IPS-20b (cell line): ENCODE results near the gene FMN1.

ENCODE experiments used
- H3K27ac ChIP-seq: one replicate; pipeline ENCODE4 v1.5.1; 2013; ENCODE audit warnings: low read length
- H3K27me3 ChIP-seq: 2 replicates; pipeline ENCODE4 v1.6.1; 2013; ENCODE audit warnings: mild to moderate bottlenecking, low read length, inconsistent platforms; ENCODE audit not compliant: insufficient read depth
- H3K36me3 ChIP-seq: 2 replicates; pipeline ENCODE4 v1.6.1; 2013; ENCODE audit warnings: low read depth, mild to moderate bottlenecking, inconsistent platforms, low read length, moderate library complexity; ENCODE audit not compliant: insufficient read depth
- H3K4me1 ChIP-seq: 2 replicates; pipeline ENCODE4 v1.6.1; 2013; ENCODE audit warnings: mild to moderate bottlenecking, control low read depth, inconsistent platforms, low read length, moderate library complexity; ENCODE audit not compliant: insufficient read depth
- H3K4me3 ChIP-seq: 2 replicates; pipeline ENCODE4 v1.5.1; 2013; ENCODE audit warnings: mild to moderate bottlenecking, low read length, inconsistent platforms
- H3K9ac ChIP-seq: 2 replicates; pipeline ENCODE4 v1.6.1; 2013; ENCODE audit warnings: low read depth, mild to moderate bottlenecking, inconsistent platforms, low read length, moderate library complexity
- H3K9me3 ChIP-seq: 2 replicates; pipeline ENCODE4 v1.6.1; 2013; ENCODE audit warnings: mild to moderate bottlenecking, low read depth, low read length, inconsistent platforms; ENCODE audit not compliant: insufficient read depth

FMN1 gene

DNA sequence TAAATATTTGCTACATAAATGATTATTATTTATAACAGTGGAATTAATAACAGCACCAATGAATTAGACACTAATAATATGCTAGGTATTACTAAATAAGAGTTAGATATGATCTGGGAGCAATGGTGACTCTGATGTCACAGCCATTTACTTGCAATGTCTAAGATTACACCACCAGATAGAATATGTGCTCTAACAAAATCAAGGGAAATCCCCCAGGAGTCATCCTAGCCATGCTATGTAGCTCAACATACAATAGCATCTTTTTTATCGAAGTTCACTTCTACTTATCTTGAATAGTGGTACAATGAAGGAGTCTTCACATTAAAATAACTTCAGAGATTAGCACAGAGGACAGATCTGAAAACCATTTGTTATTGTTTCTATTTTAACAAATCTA lies 154.0 kb downstream of the FMN1 start:
- Histone ChIP-seq H3K27ac (no peak overlapping the region), H3K36me3 (no peaks in the 10 kb centered on the region), H3K4me3 (no peak overlapping the region), H3K4me1 (no peaks in the 10 kb centered on the region), H3K27me3 (no peaks in the 10 kb centered on the region), H3K9ac (no peak overlapping the region), H3K9me3 (peaks cover 14% of the 10 kb centered on the region)

GRCh38 chr15:33034588-33034987 lies 159.9 kb downstream of the FMN1 start:
- Histone ChIP-seq H3K27me3 (no peaks in the 10 kb centered on the region), H3K9ac (no peak overlapping the region), H3K4me1 (no peaks in the 10 kb centered on the region), H3K4me3 (no peak overlapping the region), H3K9me3 (no peaks in the 10 kb centered on the region), H3K36me3 (no peaks in the 10 kb centered on the region), H3K27ac (no peak overlapping the region)

DNA sequence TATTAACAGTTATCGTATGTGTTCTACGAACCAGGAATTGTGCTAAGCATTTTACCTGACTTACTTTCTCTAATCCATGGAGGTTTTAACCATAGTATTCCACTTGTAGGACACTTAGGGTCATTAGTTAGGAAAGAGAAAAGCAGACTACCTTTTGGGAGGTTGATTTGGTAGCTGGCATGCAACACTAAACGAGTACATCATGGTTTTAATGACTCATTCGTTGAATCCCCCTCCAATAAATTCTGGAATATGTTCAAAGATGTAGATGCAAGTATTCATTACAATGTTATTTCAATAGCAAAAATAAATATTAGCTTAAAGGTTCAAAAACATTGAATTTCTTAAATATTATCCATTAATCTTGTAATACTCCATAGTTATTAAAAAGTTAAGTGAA lies 162.5 kb downstream of the FMN1 start:
- no peaks in the 10 kb centered on the region for H3K4me1 ChIP-seq
- H3K27ac ChIP-seq: no peak overlapping the region
- no peaks in the 10 kb centered on the region for H3K36me3 ChIP-seq

GRCh38 chr15:33031324-33031821 lies 163.1 kb downstream of the FMN1 start:
- Histone ChIP-seq H3K36me3 (no peaks in the 10 kb centered on the region), H3K9ac (no peak overlapping the region), H3K4me3 (no peak overlapping the region), H3K9me3 (no peaks in the 10 kb centered on the region), H3K27me3 (no peaks in the 10 kb centered on the region), H3K4me1 (no peaks in the 10 kb centered on the region), H3K27ac (no peak overlapping the region)

More for the DNA sequence above, 162.5 kb downstream of the FMN1 start:
- Histone ChIP-seq H3K27me3 (no peaks in the 10 kb centered on the region), H3K9me3 (no peaks in the 10 kb centered on the region), H3K4me3 (no peak overlapping the region), H3K9ac (no peak overlapping the region)

- no peaks in the 10 kb centered on the region for H3K36me3 ChIP-seq
- H3K27me3 ChIP-seq: no peaks in the 10 kb centered on the region
- no peaks in the 10 kb centered on the region for H3K4me1 ChIP-seq
- no peak overlapping the region for H3K9ac ChIP-seq
- no peaks in the 10 kb centered on the region for H3K9me3 ChIP-seq
- no peak overlapping the region for H3K4me3 ChIP-seq
- H3K27ac ChIP-seq: no peak overlapping the region
These were observed 164.2 kb downstream of the FMN1 start for GRCh38 chr15:33030315-33030714.

GRCh38 chr15:33029109-33029652 lies 165.3 kb downstream of the FMN1 start:
- Histone ChIP-seq H3K27ac (no peak overlapping the region), H3K4me1 (no peaks in the 10 kb centered on the region), H3K4me3 (no peak overlapping the region), H3K9me3 (no peaks in the 10 kb centered on the region), H3K36me3 (no peaks in the 10 kb centered on the region), H3K27me3 (no peaks in the 10 kb centered on the region), H3K9ac (no peak overlapping the region)

- no peaks in the 10 kb centered on the region for H3K36me3 ChIP-seq
- H3K4me1 ChIP-seq: no peaks in the 10 kb centered on the region
- no peak overlapping the region for H3K4me3 ChIP-seq
- H3K9me3 ChIP-seq: no peaks in the 10 kb centered on the region
- no peak overlapping the region for H3K27ac ChIP-seq
- no peaks in the 10 kb centered on the region for H3K27me3 ChIP-seq
- H3K9ac ChIP-seq: no peak overlapping the region
These were observed 166.0 kb downstream of the FMN1 start for GRCh38 chr15:33028495-33028894.

- no peaks in the 10 kb centered on the region; the same call in 1 of the 2 replicates for H3K4me1 ChIP-seq
- no peak overlapping the region for H3K27ac ChIP-seq
- H3K27me3 ChIP-seq: no peaks in the 10 kb centered on the region
- H3K9ac ChIP-seq: no peak overlapping the region
- H3K4me3 ChIP-seq: no peak overlapping the region
- H3K36me3 ChIP-seq: no peaks in the 10 kb centered on the region
- H3K9me3 ChIP-seq: no peaks in the 10 kb centered on the region
These were observed 167.0 kb downstream of the FMN1 start for GRCh38 chr15:33027306-33028035.

DNA sequence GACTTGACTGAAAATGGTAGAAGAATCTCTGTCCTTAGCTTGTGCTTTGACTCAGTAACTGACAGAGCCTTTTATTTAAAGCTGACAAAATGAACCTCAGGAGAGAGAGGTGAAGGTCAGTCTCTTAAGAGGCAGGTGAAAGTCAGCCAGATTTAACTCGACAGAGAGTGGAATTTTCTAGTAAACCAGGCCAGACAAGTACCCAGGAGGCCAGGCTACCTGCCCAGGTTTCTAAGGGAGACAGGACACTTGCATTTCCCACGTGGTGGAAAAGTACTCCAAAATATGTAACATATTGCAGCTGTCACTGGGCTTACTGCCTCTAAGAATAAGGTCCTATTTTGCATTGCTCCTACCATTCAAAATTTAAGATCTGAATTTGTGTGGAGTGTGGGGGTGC lies 167.9 kb downstream of the FMN1 start:
- no peak overlapping the region for H3K4me3 ChIP-seq
- H3K27me3 ChIP-seq: no peaks in the 10 kb centered on the region
- peaks cover 4% of the 10 kb centered on the region; the same call in 1 of the 2 replicates for H3K4me1 ChIP-seq
- H3K9me3 ChIP-seq: no peaks in the 10 kb centered on the region
- H3K9ac ChIP-seq: no peak overlapping the region
- H3K36me3 ChIP-seq: no peaks in the 10 kb centered on the region
- no peak overlapping the region for H3K27ac ChIP-seq

DNA sequence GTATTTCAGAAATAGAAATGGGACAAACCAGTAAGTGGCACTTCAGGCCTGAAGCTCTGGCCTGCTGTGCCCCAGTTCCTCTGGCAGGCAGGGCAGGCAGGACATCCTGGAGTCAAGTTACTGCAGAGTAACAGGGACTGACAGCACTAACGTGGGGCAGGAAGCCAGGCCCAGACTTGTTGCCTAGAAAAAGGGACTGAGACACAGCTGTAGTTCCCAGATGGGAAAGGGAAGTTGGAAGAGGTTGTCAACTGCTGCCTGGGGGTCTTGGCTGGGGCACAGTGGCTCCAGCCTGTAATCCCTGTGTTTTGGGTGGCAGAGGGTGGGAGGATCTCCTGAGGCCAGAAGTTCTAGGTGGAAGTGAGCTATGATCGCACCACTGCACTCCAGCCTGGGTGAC lies 171.9 kb downstream of the FMN1 start:
- Histone ChIP-seq H3K4me3 (no peak overlapping the region), H3K4me1 (peaks cover 4% of the 10 kb centered on the region; the same call in 1 of the 2 replicates), H3K27me3 (no peaks in the 10 kb centered on the region), H3K27ac (no peak overlapping the region), H3K36me3 (no peaks in the 10 kb centered on the region), H3K9me3 (no peaks in the 10 kb centered on the region), H3K9ac (no peak overlapping the region)

GRCh38 chr15:33021806-33022389 lies 172.6 kb downstream of the FMN1 start:
- H3K9ac ChIP-seq: no peak overlapping the region
- H3K27me3 ChIP-seq: no peaks in the 10 kb centered on the region
- H3K36me3 ChIP-seq: no peaks in the 10 kb centered on the region
- H3K27ac ChIP-seq: no peak overlapping the region
- no peaks in the 10 kb centered on the region for H3K9me3 ChIP-seq
- no peak overlapping the region for H3K4me3 ChIP-seq
- peaks cover 4% of the 10 kb centered on the region; the same call in 1 of the 2 replicates for H3K4me1 ChIP-seq
